Smooth muscle cell (in vitro differentiated cells): ENCODE results near the gene NINL. TPM values are rescaled to one million over a fixed set of nuclear protein-coding genes. Genes with fewer than 3 reads are reported as not detected.

Experiments
- DNase-seq: peaks from one replicate; lab custom pipeline; 2025; ENCODE audit not compliant: unreplicated experiment; lab: John Stamatoyannopoulos, UW
- H2AFZ ChIP-seq: fragments of 200-600 bp; sonication (generic); 2 replicates; pipeline ENCODE4 v1.6.0; 2016; ENCODE audit warnings: antibody characterized with exemption, low read depth, mild to moderate bottlenecking
- H3F3A ChIP-seq: fragments of 200-600 bp; sonication (generic); 2 replicates; pipeline ENCODE4 v1.6.0; 2017; ENCODE audit warnings: antibody characterized with exemption, low read depth
- H3K27ac ChIP-seq: fragments of 200-600 bp; sonication (generic); 2 replicates; pipeline ENCODE4 v1.5.1; 2016; ENCODE audit warnings: low read depth, mild to moderate bottlenecking
- H3K27me3 ChIP-seq: fragments of 200-600 bp; sonication (generic); 2 replicates; pipeline ENCODE4 v1.6.1; 2016; ENCODE audit warnings: low read depth, mild to moderate bottlenecking
- H3K36me3 ChIP-seq: fragments of 200-600 bp; sonication (generic); 2 replicates; pipeline ENCODE4 v1.5.1; 2016; ENCODE audit warnings: low read depth
- H3K4me1 ChIP-seq: fragments of 200-600 bp; sonication (generic); 2 replicates; pipeline ENCODE4 v1.5.1; 2016; ENCODE audit warnings: low read depth
- H3K4me2 ChIP-seq: fragments of 200-600 bp; sonication (generic); 2 replicates; pipeline ENCODE4 v1.6.0; 2016; ENCODE audit warnings: mild to moderate bottlenecking
- H3K4me3 ChIP-seq: fragments of 200-600 bp; sonication (generic); 2 replicates; pipeline ENCODE4 v1.5.1; 2016; ENCODE audit warnings: mild to moderate bottlenecking
- H3K79me2 ChIP-seq: fragments of 200-600 bp; sonication (generic); 2 replicates; pipeline ENCODE4 v1.6.0; 2016; ENCODE audit warnings: low read depth, mild to moderate bottlenecking
- H3K9ac ChIP-seq: fragments of 200-600 bp; sonication (generic); 2 replicates; pipeline ENCODE4 v1.6.0; 2016; ENCODE audit warnings: low read depth
- H3K9me3 ChIP-seq: fragments of 200-600 bp; sonication (generic); replicated peaks from 2 replicates; pipeline ENCODE4 v1.5.1; 2016; ENCODE audit warnings: low read depth
- H4K20me1 ChIP-seq: fragments of 200-600 bp; sonication (generic); 2 replicates; pipeline ENCODE4 v1.6.0; 2016; ENCODE audit warnings: low read depth
- CTCF ChIP-seq: fragments of 200-600 bp; sonication (generic); IDR thresholded peaks from 2 replicates; pipeline ENCODE4 v1.5.1; 2017; ENCODE audit warnings: borderline replicate concordance, mild to moderate bottlenecking, antibody characterized with exemption; ENCODE audit not compliant: insufficient read depth, poor library complexity, severe bottlenecking
- WGBS: methylation state at CpG from one replicate; pipeline ENCODE4 v1.1.7; 2016; ENCODE audit warnings: low lambda C conversion rate; 5-methylcytosine and 5-hydroxymethylcytosine counted together
- polyA plus RNA-seq: library from polyadenylated mRNA; unstranded; fragments of >200 nt; fragmentation: Nextera tagmentation; extraction: Ambion mirVana; gene quantifications from 2 replicates; pipeline ENCODE4 v1.2.1, GENCODE V29; 2016
- total RNA-seq: library from RNA; depleted of rRNA; stranded (reverse); fragments of >200 nt; gene quantifications from 2 replicates; pipeline ENCODE4 v1.2.3, GENCODE V29; 2014

The NINL gene
- total and polyA plus RNA-seq, 2 experiments from 2014 or later: 10.7 to 12.2 TPM

- Histone ChIP-seq H3F3A (no peaks in the 10 kb centered on the region), H3K79me2 (no peaks in the 10 kb centered on the region), H3K4me2 (no peak overlapping the region), H3K9me3 (no peaks in the 10 kb centered on the region), H3K4me1 (no peaks in the 10 kb centered on the region), H3K9ac (no peak overlapping the region), H2AFZ (no peak overlapping the region), H3K4me3 (no peak overlapping the region), H3K36me3 (no peaks in the 10 kb centered on the region), H4K20me1 (no peaks in the 10 kb centered on the region), H3K27me3 (no peaks in the 10 kb centered on the region), H3K27ac (no peak overlapping the region)
- DNase-seq: no peak
- 96% methylated on average over 18 of the region's 18 CpGs for WGBS
- TF ChIP-seq CTCF: no peak
Measured at GRCh38 chr20:25461786-25462545, 123.4 kb downstream of the NINL start.

- no peak overlapping the region for H2AFZ ChIP-seq
- H3K4me3 ChIP-seq: no peak overlapping the region
- H4K20me1 ChIP-seq: no peaks in the 10 kb centered on the region
- H3K27ac ChIP-seq: no peak overlapping the region
- no peaks in the 10 kb centered on the region for H3K79me2 ChIP-seq
- TF ChIP-seq CTCF: no peak
- H3K27me3 ChIP-seq: no peaks in the 10 kb centered on the region
- no peaks in the 10 kb centered on the region for H3F3A ChIP-seq
- H3K4me1 ChIP-seq: no peaks in the 10 kb centered on the region
- DNase-seq: no peak
- no peak overlapping the region for H3K4me2 ChIP-seq
- no peaks in the 10 kb centered on the region for H3K9me3 ChIP-seq
- H3K9ac ChIP-seq: no peak overlapping the region
- H3K36me3 ChIP-seq: no peaks in the 10 kb centered on the region
- 91% methylated on average over 9 of the region's 9 CpGs for WGBS
Measured at GRCh38 chr20:25461281-25461650, 124.1 kb downstream of the NINL start.

GRCh38 chr20:25460566-25461280, 124.6 kb downstream of the NINL start:
- Histone ChIP-seq H3K27me3 (no peaks in the 10 kb centered on the region), H3K27ac (no peak overlapping the region), H3F3A (no peaks in the 10 kb centered on the region), H4K20me1 (no peaks in the 10 kb centered on the region), H3K36me3 (no peaks in the 10 kb centered on the region), H3K79me2 (no peaks in the 10 kb centered on the region), H3K9ac (no peak overlapping the region), H3K4me2 (no peak overlapping the region), H3K4me3 (no peak overlapping the region), H3K9me3 (no peaks in the 10 kb centered on the region), H3K4me1 (no peaks in the 10 kb centered on the region), H2AFZ (no peak overlapping the region)
- no peak for DNase-seq
- TF ChIP-seq CTCF: no peak
- WGBS: 94% methylated on average over 15 of the region's 19 CpGs
